Measurements from ENCODE around the gene DNAJC21.

The DNAJC21 gene

GRCh38 chr5:34982823-34983222 is 53.5 kb downstream of the DNAJC21 start:
- no peak for DNase-seq (ENCODE audit: low read depth)

DNA sequence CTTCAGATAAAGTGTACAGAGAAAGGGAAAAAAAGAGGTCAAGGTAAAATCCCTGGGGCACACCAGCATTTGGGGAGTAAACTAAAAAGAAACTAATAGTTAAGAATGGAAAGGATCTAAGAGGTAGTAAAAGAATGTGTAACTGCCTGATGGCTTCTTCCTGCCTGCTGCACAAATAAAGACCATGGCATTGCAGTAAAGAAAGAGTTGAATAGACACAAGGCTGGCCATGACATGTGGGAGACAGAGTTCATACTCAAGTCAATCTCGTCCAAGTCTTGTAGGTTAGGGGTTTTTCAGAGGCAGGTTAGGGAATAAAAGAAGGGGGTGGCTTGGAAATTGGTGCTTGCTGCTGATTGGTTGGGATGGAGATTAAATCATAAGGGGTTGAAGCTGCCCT is 57.6 kb downstream of the DNAJC21 start:
- DNase-seq (ENCODE audit: low read depth) = no peak

DNA sequence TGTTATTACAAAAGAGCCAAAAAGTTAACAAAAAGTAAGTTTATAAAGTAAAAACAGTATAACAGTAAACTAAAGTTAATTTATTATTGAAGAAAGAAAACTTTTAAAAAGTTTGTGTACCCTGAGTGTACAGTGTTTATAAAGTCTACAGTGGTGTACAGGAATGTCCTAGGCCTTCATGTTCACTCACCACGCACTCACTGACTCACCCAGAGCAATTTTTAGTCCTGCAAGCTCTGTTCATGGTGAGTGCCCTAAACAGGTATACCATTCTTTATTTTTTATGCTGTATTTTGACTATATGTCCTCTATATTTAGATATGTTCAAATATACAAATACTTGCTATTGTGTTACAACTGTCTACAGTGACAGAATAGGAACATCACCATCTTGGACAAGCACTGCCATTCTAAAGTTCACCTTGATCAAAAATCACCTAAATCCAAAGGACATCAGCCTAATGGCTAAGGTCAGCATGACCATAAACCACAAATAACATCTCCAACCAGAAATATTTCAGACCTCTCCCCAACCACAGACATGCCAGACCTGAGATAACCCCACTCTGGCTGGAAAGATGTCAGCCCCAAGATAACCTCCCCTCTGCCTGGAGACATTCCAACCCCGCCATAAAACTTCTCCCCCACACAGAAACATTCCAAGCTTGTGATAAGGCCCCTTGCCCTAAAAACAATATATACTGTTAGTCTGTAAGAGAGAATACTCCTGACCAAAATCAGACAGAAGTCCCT is 62.3 kb downstream of the DNAJC21 start:
- DNase-seq (ENCODE audit: low read depth) = no peak

GRCh38 chr5:34993951-34994350 is 64.6 kb downstream of the DNAJC21 start:
- DNase-seq (ENCODE audit: low read depth) = no peak

DNA sequence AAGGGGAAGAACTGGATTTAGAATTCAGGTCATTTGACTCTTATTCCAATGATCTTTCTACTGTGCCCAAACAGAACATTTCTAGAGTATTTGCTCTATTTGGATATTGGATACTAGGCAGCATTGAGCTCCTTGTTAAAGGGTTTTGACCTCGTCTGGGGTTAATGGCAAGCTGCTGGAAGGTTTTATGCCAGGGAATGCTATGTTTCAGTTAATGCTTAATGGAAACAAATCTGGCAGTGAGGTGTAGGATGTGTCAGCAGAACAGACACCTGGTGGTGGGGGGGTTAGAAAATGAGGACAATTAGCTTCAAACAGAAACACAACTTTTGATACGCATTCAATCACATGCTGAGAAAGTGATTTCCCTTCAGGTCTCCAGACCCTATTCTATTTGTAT is 66.9 kb downstream of the DNAJC21 start:
- DNase-seq (ENCODE audit: low read depth) = no peak

DNA sequence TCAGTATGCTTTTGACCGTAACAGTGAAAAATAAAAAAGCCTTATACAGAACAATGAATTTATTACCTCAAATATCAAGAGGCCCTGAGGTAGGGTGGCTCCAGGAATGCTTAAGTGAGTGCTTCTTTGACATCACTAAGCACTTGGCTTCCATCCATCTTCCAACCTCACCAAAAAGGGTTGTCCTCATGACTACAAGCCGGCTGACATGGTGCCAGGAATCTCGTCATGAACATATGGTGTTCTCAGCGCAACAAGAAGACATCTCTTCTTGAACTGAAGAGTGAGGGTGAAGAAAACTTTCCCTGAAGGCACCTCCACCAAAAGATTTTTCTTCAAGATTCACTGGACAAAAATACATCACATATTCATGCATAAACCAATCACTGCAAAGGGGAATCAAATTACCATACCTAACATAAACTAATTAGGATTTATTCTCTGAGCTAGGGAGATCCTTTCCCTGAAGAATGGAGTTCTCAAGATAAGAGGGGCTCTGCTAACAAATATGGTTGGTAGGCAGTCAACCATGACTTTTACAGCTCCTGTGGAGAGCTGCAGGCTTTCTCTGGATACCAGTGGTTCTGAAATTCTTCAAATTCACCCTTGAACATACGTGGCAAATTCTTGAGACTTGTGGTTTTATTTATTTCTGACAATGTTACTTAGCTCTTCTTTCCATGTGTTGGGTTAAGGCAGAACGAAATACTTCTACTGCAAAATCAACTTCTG is 68.9 kb downstream of the DNAJC21 start:
- DNase-seq (ENCODE audit: low read depth) = no peak

GRCh38 chr5:35001842-35002241 is 72.5 kb downstream of the DNAJC21 start:
- DNase-seq (ENCODE audit: low read depth) = no peak

GRCh38 chr5:35002459-35002858 is 73.1 kb downstream of the DNAJC21 start:
- DNase-seq (ENCODE audit: low read depth) = no peak

DNA sequence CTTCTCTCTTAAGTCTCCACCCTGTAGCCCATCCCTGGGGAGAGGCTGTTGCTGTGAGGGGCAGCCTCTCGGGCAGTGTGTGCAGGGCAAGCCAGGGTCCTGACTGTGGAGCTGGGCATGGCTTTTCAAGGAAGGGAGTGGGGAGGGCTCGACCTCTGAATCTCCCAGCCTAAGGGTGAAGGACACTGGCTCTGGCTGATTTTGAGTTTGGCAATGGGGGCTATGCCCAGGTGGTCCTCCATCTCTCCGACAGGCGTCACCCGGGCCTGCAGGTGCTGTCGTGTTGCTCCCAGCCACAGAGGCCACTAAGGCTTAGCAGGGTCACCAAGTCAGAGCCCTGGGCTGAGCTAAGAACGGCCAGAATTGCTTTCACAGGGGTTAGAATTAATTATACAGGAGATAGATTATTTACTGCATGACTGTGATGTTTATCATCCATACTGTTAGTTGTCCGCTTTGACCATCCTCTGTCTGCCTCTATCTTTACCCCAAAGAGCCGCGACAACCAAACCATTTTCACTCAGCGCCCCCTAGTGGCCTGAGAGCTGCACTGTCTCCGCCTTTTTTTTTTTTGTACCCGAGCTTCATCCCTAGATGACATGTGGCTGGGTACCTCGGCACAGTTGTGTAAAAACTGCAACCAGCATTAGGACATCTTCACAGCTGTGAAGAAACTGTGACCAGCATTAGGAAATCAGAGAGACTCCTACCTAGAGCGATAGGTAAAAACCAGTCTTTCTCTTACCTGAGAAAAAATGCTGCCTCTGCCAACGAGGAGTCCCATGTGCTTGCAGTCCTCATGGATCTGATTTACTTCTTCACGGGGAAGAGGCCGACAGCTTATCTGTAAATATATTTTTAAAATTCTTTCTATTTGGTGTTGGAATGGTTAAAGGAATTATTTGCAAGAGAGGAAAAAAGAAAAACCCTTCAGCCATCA is 73.9 kb downstream of the DNAJC21 start:
- peak; percentile 18 for DNase-seq (ENCODE audit: low read depth)

GRCh38 chr5:35004200-35004599 is 74.8 kb downstream of the DNAJC21 start:
- no peak for DNase-seq (ENCODE audit: low read depth)

DNA sequence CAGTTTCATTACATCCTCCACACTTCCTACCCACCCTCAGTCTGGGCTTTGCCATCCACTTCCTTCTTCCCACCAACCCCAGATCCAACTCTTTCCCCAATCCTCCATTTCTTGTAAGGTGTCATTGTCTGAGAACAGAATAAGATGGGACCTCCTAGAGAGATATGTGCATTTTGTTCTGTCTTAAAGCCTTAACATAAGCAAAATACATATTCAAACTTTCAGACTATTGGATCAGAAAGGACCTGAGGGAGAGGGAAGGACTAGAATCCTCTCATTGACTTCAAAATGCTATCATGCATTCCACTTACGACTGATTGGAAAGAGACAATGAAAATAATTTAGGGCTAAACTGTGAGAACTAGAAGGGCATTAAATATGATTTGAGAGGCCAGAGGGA is 75.4 kb downstream of the DNAJC21 start:
- DNase-seq (ENCODE audit: low read depth) = no peak

Data from activated gamma-delta T cell treated with anti-CD3 and anti-CD28 coated beads, Interleukin-2, amount 50 U/mL, for 16 hours (primary cell).